Endothelial cell of umbilical vein (primary cell): Measurements from ENCODE around the gene ARHGEF7. TPM values are rescaled to one million over a fixed set of nuclear protein-coding genes. Genes with fewer than 3 reads are reported as not detected.

Experiments
- BruUV-seq: library from RNA; stranded (reverse); fragments of 400-500 nt; replicated peaks from 2 replicates; lab custom pipeline; 2021; lab: Mats Ljungman, UMichigan
- CTCF ChIA-PET: fragments of 300-600, 350-600 bp; sonication (Branson Sonifier 250); formaldehyde crosslinking; loops from one replicate; lab custom pipeline; 2021; ENCODE audit warnings: antibody characterized with exemption, inconsistent platforms; lab: Charles Lee
- POLR2A ChIA-PET: fragments of 300-600, 350-600 bp; sonication (Branson Sonifier 250); formaldehyde crosslinking; loops from one replicate; lab custom pipeline; 2021; ENCODE audit warnings: antibody characterized with exemption, inconsistent platforms; lab: Charles Lee
- DNase-seq: peaks from one replicate; pipeline ENCODE4 v3.0.0-alpha.2; 2011; ENCODE audit warnings: low read depth, low spot score
- FAIRE-seq: peaks from 2 replicates; lab custom pipeline; 2011; peaks lifted over from hg19 to GRCh38; lab: Jason Lieb, UNC
- H2AFZ ChIP-seq: 2 replicates; pipeline ENCODE4 v1.6.0; 2012; ENCODE audit warnings: low read depth, low read length, control low read depth, inconsistent platforms
- H3K27ac ChIP-seq: 2 replicates; pipeline ENCODE4 v1.5.1; 2011; ENCODE audit warnings: low read depth, mild to moderate bottlenecking, control low read depth, low read length, moderate library complexity; ENCODE audit not compliant: insufficient read depth
- H3K27me3 ChIP-seq, 2 experiments: 2 replicates each; pipeline versions ENCODE4 v1.6.0 to v1.6.1; 2011; ENCODE audit warnings: low read length in 2 of 2, mixed read lengths in 1 of 2; ENCODE audit not compliant: control insufficient read depth in 2 of 2, insufficient read depth in 2 of 2
- H3K36me3 ChIP-seq, 2 experiments: 2 replicates in 1 of 2; 3 replicates in 1 of 2; pipeline ENCODE4 v1.5.1; 2011; ENCODE audit warnings: low read length in 2 of 2, mild to moderate bottlenecking in 1 of 2, moderate library complexity in 1 of 2; ENCODE audit not compliant: control insufficient read depth in 2 of 2, insufficient read depth in 2 of 2; ENCODE audit errors: extremely low read depth in 1 of 2
- H3K4me1 ChIP-seq: 3 replicates; pipeline ENCODE4 v1.5.1; 2011; ENCODE audit warnings: mild to moderate bottlenecking, low read length; ENCODE audit not compliant: control insufficient read depth, insufficient read depth; ENCODE audit errors: extremely low read depth
- H3K4me2 ChIP-seq: 2 replicates; pipeline ENCODE4 v1.6.1; 2011; ENCODE audit warnings: low read length, control low read depth, mixed read lengths; ENCODE audit not compliant: insufficient read depth
- H3K4me3 ChIP-seq, 3 experiments: fragments of 200-600 bp in 1 of 3; sonication (generic), shearing (Covaris generic) in 1 of 3; replicated peaks in 1 of 3; 2 replicates each; pipeline ENCODE4 v1.5.1; 2011 to 2016; ENCODE audit warnings: control low read depth in 3 of 3, low read length in 3 of 3, mild to moderate bottlenecking in 2 of 3, inconsistent platforms in 1 of 3, low read depth in 1 of 3, moderate library complexity in 1 of 3; ENCODE audit not compliant: insufficient read depth in 1 of 3
- H3K79me2 ChIP-seq: 2 replicates; pipeline ENCODE4 v1.6.0; 2012; ENCODE audit warnings: low read length, inconsistent platforms; ENCODE audit not compliant: control insufficient read depth, insufficient read depth
- H3K9ac ChIP-seq: replicated peaks from 2 replicates; pipeline ENCODE3; 2011; ENCODE audit warnings: low read length, control low read depth; ENCODE audit not compliant: insufficient read depth; ENCODE audit errors: extremely low read depth
- H3K9me1 ChIP-seq: replicated peaks from 3 replicates; pipeline ENCODE4 v1.6.0; 2011; ENCODE audit warnings: mild to moderate bottlenecking, low read length; ENCODE audit not compliant: control insufficient read depth, insufficient read depth; ENCODE audit errors: extremely low read depth
- H3K9me3 ChIP-seq: replicated peaks from 2 replicates; pipeline ENCODE4 v1.5.1; 2012; ENCODE audit warnings: low read length, inconsistent platforms; ENCODE audit not compliant: control insufficient read depth, insufficient read depth
- H4K20me1 ChIP-seq: replicated peaks from 2 replicates; pipeline ENCODE3; 2011; ENCODE audit warnings: mild to moderate bottlenecking, low read length; ENCODE audit not compliant: control insufficient read depth, insufficient read depth; ENCODE audit errors: extremely low read depth
- CTCF ChIP-seq, 2 donors: IDR thresholded peaks; 1 replicate in 1 of 2; 2 replicates in 1 of 2; pipeline ENCODE4 v1.5.1; 2011; ENCODE audit warnings: low read length in 2 of 2, mild to moderate bottlenecking in 2 of 2, moderate library complexity in 2 of 2, control low read depth in 1 of 2, inconsistent platforms in 1 of 2, low read depth in 1 of 2; ENCODE audit not compliant: insufficient read depth in 1 of 2; ENCODE audit errors: extremely low read depth in 1 of 2
- EZH2 ChIP-seq: IDR thresholded peaks from 2 replicates; pipeline ENCODE4 v1.6.1; 2012; ENCODE audit warnings: borderline replicate concordance, low read depth, mild to moderate bottlenecking, moderate library complexity, low read length, inconsistent platforms; ENCODE audit not compliant: severe bottlenecking
- FOS ChIP-seq: IDR thresholded peaks from 2 replicates; pipeline ENCODE4 v1.6.1; 2011; ENCODE audit warnings: mild to moderate bottlenecking, low read length, moderate library complexity, borderline replicate concordance; ENCODE audit not compliant: insufficient read depth
- GATA2 ChIP-seq: IDR thresholded peaks from 2 replicates; pipeline ENCODE4 v1.7.0; 2011; ENCODE audit warnings: low read depth, mild to moderate bottlenecking, moderate library complexity, mixed read lengths, low read length; ENCODE audit not compliant: insufficient read length, insufficient read depth
- JUN ChIP-seq: IDR thresholded peaks from 2 replicates; pipeline ENCODE4 v1.6.1; 2011; ENCODE audit warnings: borderline replicate concordance, low read depth; ENCODE audit not compliant: insufficient read length, insufficient read depth
- MYC ChIP-seq: IDR thresholded peaks from one replicate; pipeline ENCODE4 v1.6.1; 2011; ENCODE audit warnings: mild to moderate bottlenecking, low read depth, low read length
- POLR2A ChIP-seq: IDR thresholded peaks from 2 replicates; pipeline ENCODE4 v1.6.1; 2012; ENCODE audit warnings: low read depth, mild to moderate bottlenecking, control low read depth, low read length
- POLR2AphosphoS5 ChIP-seq: IDR thresholded peaks from 2 replicates; pipeline ENCODE4 v1.6.1; 2012; ENCODE audit warnings: low read depth, mild to moderate bottlenecking, control low read depth, low read length, moderate library complexity; ENCODE audit not compliant: insufficient read depth
- dilution Hi-C: fragments of 300-500 bp; cut with MboI; formaldehyde crosslinking; loops from one replicate; pipeline ENCODE4 v1.15.0; 2019; ENCODE audit warnings: low sequenced_read_pairs; ENCODE audit not compliant: extremely low pct_ligation_motif_present
- intact Hi-C: fragments of 100-400 bp; cut with micrococcal nuclease; formaldehyde crosslinking; loops from one replicate; pipeline ENCODE4 v1.10.0; 2022
- polyA plus RNA-seq, 4 experiments: library from polyadenylated mRNA; depleted of rRNA in 3 of 4; stranded (reverse) in 3 of 4; unstranded in 1 of 4; fragments of >200 nt; gene quantifications; 2 replicates each; pipeline versions ENCODE4 v1.2.1 to v1.2.3, GENCODE V29; 2011 to 2012; ENCODE audit warnings: missing spikeins in 1 of 4
- total RNA-seq: library from RNA; stranded (reverse); gene quantifications from 2 replicates; pipeline ENCODE4 v1.2.3, GENCODE V29; 2021

The ARHGEF7 gene
- total and polyA plus RNA-seq, 2 donors (not counting 3 experiments of a cell fraction or from before 2014, with no cell fraction given) = 94.9 to 155 TPM

GRCh38 chr13:111142472-111142871 is 27.4 kb downstream of the ARHGEF7 start:
- Histone ChIP-seq H2AFZ (no peak overlapping the region), H4K20me1 (no peaks in the 10 kb centered on the region), H3K9me1 (no peaks in the 10 kb centered on the region), H3K27ac (no peak overlapping the region), H3K9me3 (no peaks in the 10 kb centered on the region), H3K27me3 (peaks cover 26 to 35% of the 10 kb centered on the region in 2 experiments), H3K4me3 (no peak overlapping the region), H3K4me1 (no peaks in the 10 kb centered on the region), H3K4me2 (no peak overlapping the region), H3K9ac (no peak overlapping the region), H3K79me2 (no peaks in the 10 kb centered on the region), H3K36me3 (no peaks in the 10 kb centered on the region)
- no TSS peak for BruUV-seq
- dilution Hi-C loops (no loop called here), intact Hi-C loops (no loop called here)
- TF ChIP-seq POLR2A (no peak), EZH2 (no peak), POLR2AphosphoS5 (no peak), GATA2 (no peak)
- ChIA-PET POLR2A (no interaction called here), CTCF (no interaction called here)
- FAIRE-seq (no peak), DNase-seq (no peak)

- Histone ChIP-seq H3K9ac (no peak overlapping the region), H3K27me3 (peaks cover 34 to 35% of the 10 kb centered on the region in 2 experiments), H2AFZ (no peak overlapping the region), H3K9me1 (no peaks in the 10 kb centered on the region), H3K4me1 (no peaks in the 10 kb centered on the region), H3K9me3 (no peaks in the 10 kb centered on the region), H3K4me3 (no peak overlapping the region), H3K36me3 (no peaks in the 10 kb centered on the region), H4K20me1 (no peaks in the 10 kb centered on the region), H3K79me2 (no peaks in the 10 kb centered on the region), H3K27ac (no peak overlapping the region), H3K4me2 (no peak overlapping the region)
- TF ChIP-seq MYC = no peak
- TF ChIP-seq CTCF (IDR thresholded peaks at IDR 0.05; ENCODE audit: extremely low read depth in 1 of 2, insufficient read depth in 1 of 2, low read depth in 1 of 2, low read length in 2 of 2) = no peak
- TF ChIP-seq JUN = no peak
- no peak for TF ChIP-seq EZH2
- no peak for TF ChIP-seq POLR2A
- no peak for TF ChIP-seq FOS
- TF ChIP-seq GATA2 = no peak
- intact Hi-C loops (no loop called here), dilution Hi-C loops (no loop called here)
- ChIA-PET POLR2A (no interaction called here), CTCF (interaction anchor here (0.8 kb wide), 1 partner anchor 13 kb away, joined by 3 read pairs; no protein-coding TSS in a partner anchor)
- no TSS peak for BruUV-seq
- DNase-seq (no peak), FAIRE-seq (no peak)
These were observed 28.9 kb downstream of the ARHGEF7 start for GRCh38 chr13:111143865-111144540.
